Measurements from ENCODE around the gene SLC33A1.

- TF ChIP-seq POLR2AphosphoS5 (IDR thresholded peaks at IDR 0.05) (no peak), POLR2A (IDR thresholded peaks at IDR 0.05) (no peak)
- TF ChIP-seq, protein P1, sequence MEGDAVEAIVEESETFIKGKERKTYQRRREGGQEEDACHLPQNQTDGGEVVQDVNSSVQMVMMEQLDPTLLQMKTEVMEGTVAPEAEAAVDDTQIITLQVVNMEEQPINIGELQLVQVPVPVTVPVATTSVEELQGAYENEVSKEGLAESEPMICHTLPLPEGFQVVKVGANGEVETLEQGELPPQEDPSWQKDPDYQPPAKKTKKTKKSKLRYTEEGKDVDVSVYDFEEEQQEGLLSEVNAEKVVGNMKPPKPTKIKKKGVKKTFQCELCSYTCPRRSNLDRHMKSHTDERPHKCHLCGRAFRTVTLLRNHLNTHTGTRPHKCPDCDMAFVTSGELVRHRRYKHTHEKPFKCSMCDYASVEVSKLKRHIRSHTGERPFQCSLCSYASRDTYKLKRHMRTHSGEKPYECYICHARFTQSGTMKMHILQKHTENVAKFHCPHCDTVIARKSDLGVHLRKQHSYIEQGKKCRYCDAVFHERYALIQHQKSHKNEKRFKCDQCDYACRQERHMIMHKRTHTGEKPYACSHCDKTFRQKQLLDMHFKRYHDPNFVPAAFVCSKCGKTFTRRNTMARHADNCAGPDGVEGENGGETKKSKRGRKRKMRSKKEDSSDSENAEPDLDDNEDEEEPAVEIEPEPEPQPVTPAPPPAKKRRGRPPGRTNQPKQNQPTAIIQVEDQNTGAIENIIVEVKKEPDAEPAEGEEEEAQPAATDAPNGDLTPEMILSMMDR (IDR thresholded peaks at IDR 0.05): no peak
These were observed 18.7 kb downstream of the SLC33A1 start for GRCh38 chr3:155835341-155836071.

Measured in transverse colon (tissue), 4 donors.